Activated CD8-positive, alpha-beta T cell treated with anti-CD3 and anti-CD28 coated beads, Interleukin-2, amount 10 ng/mL, durations not matched to agents 7 days and 5 days (primary cell): Measurements from ENCODE around the gene MARCO. TPM values are rescaled to one million over a fixed set of nuclear protein-coding genes. Genes with fewer than 3 reads are reported as not detected.
"Not testable (repeated sequence)": the region's sequence is repeated elsewhere in the genome, so short reads cannot be mapped to it uniquely, and the experiment has no call there.

Experiments
- ATAC-seq: fragments of 150-1000 bp; cut with Tn5 transposase; one replicate; pipeline ENCODE4 v1.10.0; 2021; ENCODE audit warnings: moderate library complexity
- CTCF ChIA-PET: fragments of 350-600 bp; sonication (Branson Sonifier 250); formaldehyde crosslinking; loops from one replicate; lab custom pipeline; 2021; ENCODE audit warnings: antibody characterized with exemption; lab: Charles Lee
- POLR2A ChIA-PET: fragments of 350-600 bp; sonication (Branson Sonifier 250); formaldehyde crosslinking; loops from one replicate; lab custom pipeline; 2021; ENCODE audit warnings: antibody characterized with exemption; lab: Charles Lee
- DNase-seq: peaks from one replicate; pipeline ENCODE4 v3.0.0-alpha.2; 2020
- H3K27ac Mint-ChIP-seq: one replicate; pipeline ENCODE4 v1.8.0; 2021; ENCODE audit warnings: mild to moderate bottlenecking, mixed read lengths
- H3K27me3 Mint-ChIP-seq: one replicate; pipeline ENCODE4 v1.8.0; 2021; ENCODE audit warnings: low read depth, mixed read lengths
- H3K36me3 Mint-ChIP-seq: one replicate; pipeline ENCODE4 v1.8.0; 2021; ENCODE audit warnings: low read depth, mixed read lengths
- H3K4me1 Mint-ChIP-seq: one replicate; pipeline ENCODE4 v1.8.0; 2021; ENCODE audit warnings: low read depth, mixed read lengths
- H3K4me3 Mint-ChIP-seq: one replicate; pipeline ENCODE4 v1.8.0; 2021; ENCODE audit warnings: mild to moderate bottlenecking, mixed read lengths
- H3K9me3 Mint-ChIP-seq: one replicate; pipeline ENCODE4 v1.8.0; 2022; ENCODE audit warnings: mixed read lengths; ENCODE audit not compliant: insufficient read depth
- total RNA-seq, 2 experiments: library from RNA; stranded (reverse); gene quantifications; one replicate each; pipeline ENCODE4 v1.2.3, GENCODE V29; 2021

The MARCO gene
- total RNA-seq, 2 experiments from 2014 or later = not detected

- ATAC-seq = no peak
- Mint-ChIP-seq H3K4me3 (no peak overlapping the region), H3K9me3 (no peaks in the 10 kb centered on the region), H3K27ac (no peak overlapping the region), H3K4me1 (peaks cover 23% of the 10 kb centered on the region), H3K36me3 (no peaks in the 10 kb centered on the region), H3K27me3 (no peaks in the 10 kb centered on the region)
- POLR2A ChIA-PET = no interaction called here
- CTCF ChIA-PET = no interaction called here
- no peak for DNase-seq
These were observed 51.4 kb downstream of the MARCO start for GRCh38 chr2:118993392-118993752.

GRCh38 chr2:118994172-118994700 lies 52.2 kb downstream of the MARCO start:
- Mint-ChIP-seq H3K9me3 (no peaks in the 10 kb centered on the region), H3K27me3 (no peaks in the 10 kb centered on the region), H3K27ac (no peak overlapping the region), H3K4me1 (peaks cover 23% of the 10 kb centered on the region), H3K4me3 (no peak overlapping the region), H3K36me3 (no peaks in the 10 kb centered on the region)
- DNase-seq (no peak), ATAC-seq (no peak)
- ChIA-PET CTCF (no interaction called here), POLR2A (no interaction called here)

- Mint-ChIP-seq H3K36me3 (no peaks in the 10 kb centered on the region), H3K9me3 (no peaks in the 10 kb centered on the region), H3K4me1 (peaks cover 23% of the 10 kb centered on the region), H3K27ac (no peak overlapping the region), H3K4me3 (no peak overlapping the region), H3K27me3 (no peaks in the 10 kb centered on the region)
- CTCF ChIA-PET = no interaction called here
- POLR2A ChIA-PET = no interaction called here
- no peak for ATAC-seq
- no peak for DNase-seq
These were observed 52.8 kb downstream of the MARCO start for GRCh38 chr2:118994778-118995177.

GRCh38 chr2:119003856-119004255 lies 61.9 kb downstream of the MARCO start:
- H3K36me3 Mint-ChIP-seq, H3K9me3 Mint-ChIP-seq, DNase-seq, H3K4me1 Mint-ChIP-seq, ATAC-seq, POLR2A ChIA-PET, H3K4me3 Mint-ChIP-seq, CTCF ChIA-PET, H3K27me3 Mint-ChIP-seq, H3K27ac Mint-ChIP-seq: not testable (repeated sequence)

GRCh38 chr2:119004602-119005001 lies 62.6 kb downstream of the MARCO start:
- Mint-ChIP-seq H3K36me3 (no peaks in the 10 kb centered on the region), H3K4me1 (no peaks in the 10 kb centered on the region), H3K9me3 (no peaks in the 10 kb centered on the region), H3K4me3 (no peak overlapping the region), H3K27ac (no peak overlapping the region), H3K27me3 (peaks cover 6% of the 10 kb centered on the region)
- ChIA-PET CTCF (no interaction called here), POLR2A (no interaction called here)
- DNase-seq (no peak), ATAC-seq (no peak)

- H3K9me3 Mint-ChIP-seq = no peaks in the 10 kb centered on the region
- no peak overlapping the region for H3K4me3 Mint-ChIP-seq
- no peak overlapping the region for H3K27ac Mint-ChIP-seq
- POLR2A ChIA-PET = no interaction called here
- CTCF ChIA-PET = no interaction called here
- ATAC-seq = no peak
- no peaks in the 10 kb centered on the region for H3K4me1 Mint-ChIP-seq
- peaks cover 10% of the 10 kb centered on the region for H3K27me3 Mint-ChIP-seq
- DNase-seq = no peak
- H3K36me3 Mint-ChIP-seq = no peaks in the 10 kb centered on the region
These were observed 63.1 kb downstream of the MARCO start for GRCh38 chr2:119005051-119005450.

GRCh38 chr2:119005555-119005954 lies 63.6 kb downstream of the MARCO start:
- Mint-ChIP-seq H3K27me3 (peaks cover 12% of the 10 kb centered on the region), H3K4me1 (no peaks in the 10 kb centered on the region), H3K4me3 (no peak overlapping the region), H3K27ac (no peak overlapping the region), H3K9me3 (no peaks in the 10 kb centered on the region), H3K36me3 (no peaks in the 10 kb centered on the region)
- DNase-seq (peak; percentile 8), ATAC-seq (no peak)
- CTCF ChIA-PET = no interaction called here
- POLR2A ChIA-PET = no interaction called here

- Mint-ChIP-seq H3K36me3 (no peaks in the 10 kb centered on the region), H3K9me3 (no peaks in the 10 kb centered on the region), H3K27me3 (peaks cover 20% of the 10 kb centered on the region), H3K27ac (no peak overlapping the region), H3K4me1 (no peaks in the 10 kb centered on the region), H3K4me3 (no peak overlapping the region)
- ChIA-PET CTCF (interaction anchor here (0.8 kb wide), 1 partner anchor 122 kb away, joined by 3 read pairs; no protein-coding TSS in a partner anchor), POLR2A (no interaction called here)
- ATAC-seq (no peak), DNase-seq (peak; percentile 1)
These were observed 64.4 kb downstream of the MARCO start for GRCh38 chr2:119006441-119006840.

- H3K4me1 Mint-ChIP-seq = peaks cover 2% of the 10 kb centered on the region
- no peak overlapping the region for H3K4me3 Mint-ChIP-seq
- POLR2A ChIA-PET = no interaction called here
- H3K27me3 Mint-ChIP-seq = peaks cover 24% of the 10 kb centered on the region
- CTCF ChIA-PET = interaction anchor here (1.4 kb wide), 1 partner anchor 125 kb away, joined by 5 read pairs; no protein-coding TSS in a partner anchor
- H3K36me3 Mint-ChIP-seq = no peaks in the 10 kb centered on the region
- ATAC-seq = no peak
- no peak for DNase-seq
- H3K9me3 Mint-ChIP-seq = no peaks in the 10 kb centered on the region
- no peak overlapping the region for H3K27ac Mint-ChIP-seq
These were observed 66.1 kb downstream of the MARCO start for GRCh38 chr2:119008108-119008507.

GRCh38 chr2:119009110-119009509 lies 67.1 kb downstream of the MARCO start:
- DNase-seq = no peak
- H3K4me3 Mint-ChIP-seq = no peak overlapping the region
- peaks cover 24% of the 10 kb centered on the region for H3K27me3 Mint-ChIP-seq
- no peak for ATAC-seq
- ChIA-PET POLR2A (no interaction called here), CTCF (no interaction called here)
- H3K27ac Mint-ChIP-seq = no peak overlapping the region
- peaks cover 2% of the 10 kb centered on the region for H3K4me1 Mint-ChIP-seq
- no peaks in the 10 kb centered on the region for H3K36me3 Mint-ChIP-seq
- H3K9me3 Mint-ChIP-seq = no peaks in the 10 kb centered on the region

- CTCF ChIA-PET = interaction anchor here (0.7 kb wide), 1 partner anchor 128 kb away, joined by 3 read pairs; no protein-coding TSS in a partner anchor
- no peaks in the 10 kb centered on the region for H3K36me3 Mint-ChIP-seq
- peaks cover 24% of the 10 kb centered on the region for H3K27me3 Mint-ChIP-seq
- POLR2A ChIA-PET = no interaction called here
- no peak overlapping the region for H3K4me3 Mint-ChIP-seq
- H3K9me3 Mint-ChIP-seq = no peaks in the 10 kb centered on the region
- no peak for ATAC-seq
- no peak overlapping the region for H3K27ac Mint-ChIP-seq
- peaks cover 2% of the 10 kb centered on the region for H3K4me1 Mint-ChIP-seq
- no peak for DNase-seq
These were observed 68.3 kb downstream of the MARCO start for GRCh38 chr2:119010336-119010735.

GRCh38 chr2:119011162-119011909 lies 69.3 kb downstream of the MARCO start:
- peak; percentile 49 for ATAC-seq
- H3K27ac Mint-ChIP-seq = no peak overlapping the region
- H3K36me3 Mint-ChIP-seq = no peaks in the 10 kb centered on the region
- CTCF ChIA-PET = interaction anchor here (0.7 kb wide), 1 partner anchor 129 kb away, joined by 3 read pairs; no protein-coding TSS in a partner anchor
- POLR2A ChIA-PET = no interaction called here
- peak; percentile 25 for DNase-seq
- H3K4me3 Mint-ChIP-seq = no peak overlapping the region
- H3K4me1 Mint-ChIP-seq = peaks cover 2% of the 10 kb centered on the region
- no peaks in the 10 kb centered on the region for H3K9me3 Mint-ChIP-seq
- H3K27me3 Mint-ChIP-seq = peaks cover 24% of the 10 kb centered on the region
